ENCODE measurements around the gene MAGI1. TPM values are rescaled to one million over a fixed set of nuclear protein-coding genes. Genes with fewer than 3 reads are reported as not detected.

MAGI1 gene
- polyA plus RNA-seq, 1 of the 3 experiments (the other 2 are of a cell fraction): 10.3 TPM

GRCh38 chr3:65677486-65678010 is 361.2 kb downstream of the MAGI1 start (continued):
- TF ChIP-seq, protein P1, sequence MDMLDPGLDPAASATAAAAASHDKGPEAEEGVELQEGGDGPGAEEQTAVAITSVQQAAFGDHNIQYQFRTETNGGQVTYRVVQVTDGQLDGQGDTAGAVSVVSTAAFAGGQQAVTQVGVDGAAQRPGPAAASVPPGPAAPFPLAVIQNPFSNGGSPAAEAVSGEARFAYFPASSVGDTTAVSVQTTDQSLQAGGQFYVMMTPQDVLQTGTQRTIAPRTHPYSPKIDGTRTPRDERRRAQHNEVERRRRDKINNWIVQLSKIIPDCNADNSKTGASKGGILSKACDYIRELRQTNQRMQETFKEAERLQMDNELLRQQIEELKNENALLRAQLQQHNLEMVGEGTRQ (IDR thresholded peaks at IDR 0.05; ENCODE audit: borderline replicate concordance, low read depth, low read length): no peak
- TF ChIP-seq IRF3 (IDR thresholded peaks at IDR 0.05; ENCODE audit: low read depth, low read length) (no peak), MAX (IDR thresholded peaks at IDR 0.05; ENCODE audit: low read depth) (no peak), RCOR1 (IDR thresholded peaks at IDR 0.05; ENCODE audit: low read length) (no peak)

DNA sequence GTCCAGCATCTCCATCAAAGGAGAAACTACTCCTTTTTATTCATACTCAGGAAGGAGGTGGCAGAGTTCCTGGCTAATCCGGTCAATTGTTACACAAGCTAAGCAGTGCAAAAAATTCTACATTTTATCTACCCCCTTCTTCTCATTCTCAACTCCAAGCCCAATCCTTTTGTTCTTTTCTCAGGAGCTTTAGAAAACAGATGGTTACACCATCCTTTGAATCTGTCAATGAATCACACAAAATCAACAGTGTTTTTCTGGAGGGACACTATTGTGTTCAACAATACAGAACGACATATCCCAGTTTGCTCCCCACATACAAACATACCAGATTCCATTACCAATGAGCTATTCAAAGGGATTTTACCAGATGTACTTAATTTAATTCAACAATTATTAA is 362.1 kb downstream of the MAGI1 start:
- ChIA-PET CTCF (interaction anchor here (0.5 to 10.2 kb wide), 5 partner anchors 25 to 1149 kb away, joined by 3 to 139 read pairs (median 4); no protein-coding TSS in a partner anchor), POLR2A (no interaction called here)
- H2AFZ ChIP-seq (ENCODE audit: low read depth): no peak overlapping the region
- H3K4me1 ChIP-seq (ENCODE audit: control insufficient read depth in 1 of 2, insufficient read depth in 2 of 2, low read depth in 1 of 2, low read length in 1 of 2): peaks cover 0 to 5% of the 10 kb centered on the region in 2 experiments; a peak in 1 of 4 replicates
- no peak for DNase-seq
- H3K4me2 ChIP-seq: no peak overlapping the region
- WGBS (ENCODE audit: low lambda C conversion rate): 81% methylated on average over 2 of the region's 2 CpGs
- H3K36me3 ChIP-seq (replicated peaks in 1 of 2; ENCODE audit: control insufficient read depth in 1 of 2, insufficient read depth in 2 of 2, low read length in 1 of 2): no peaks in the 10 kb centered on the region
- TF ChIP-seq, protein P2, sequence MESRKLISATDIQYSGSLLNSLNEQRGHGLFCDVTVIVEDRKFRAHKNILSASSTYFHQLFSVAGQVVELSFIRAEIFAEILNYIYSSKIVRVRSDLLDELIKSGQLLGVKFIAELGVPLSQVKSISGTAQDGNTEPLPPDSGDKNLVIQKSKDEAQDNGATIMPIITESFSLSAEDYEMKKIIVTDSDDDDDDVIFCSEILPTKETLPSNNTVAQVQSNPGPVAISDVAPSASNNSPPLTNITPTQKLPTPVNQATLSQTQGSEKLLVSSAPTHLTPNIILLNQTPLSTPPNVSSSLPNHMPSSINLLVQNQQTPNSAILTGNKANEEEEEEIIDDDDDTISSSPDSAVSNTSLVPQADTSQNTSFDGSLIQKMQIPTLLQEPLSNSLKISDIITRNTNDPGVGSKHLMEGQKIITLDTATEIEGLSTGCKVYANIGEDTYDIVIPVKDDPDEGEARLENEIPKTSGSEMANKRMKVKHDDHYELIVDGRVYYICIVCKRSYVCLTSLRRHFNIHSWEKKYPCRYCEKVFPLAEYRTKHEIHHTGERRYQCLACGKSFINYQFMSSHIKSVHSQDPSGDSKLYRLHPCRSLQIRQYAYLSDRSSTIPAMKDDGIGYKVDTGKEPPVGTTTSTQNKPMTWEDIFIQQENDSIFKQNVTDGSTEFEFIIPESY (IDR thresholded peaks at IDR 0.05; ENCODE audit: borderline replicate concordance, low read depth): no peak
- no peak for TF ChIP-seq EZH2phosphoT487 (IDR thresholded peaks at IDR 0.05; ENCODE audit: borderline replicate concordance, low read depth)
- no peak for TF ChIP-seq TAF1 (IDR thresholded peaks at IDR 0.05; ENCODE audit: borderline replicate concordance, low read depth, low read length)
- TF ChIP-seq RXRA (IDR thresholded peaks at IDR 0.05; ENCODE audit: borderline replicate concordance, low read depth): no peak
- TF ChIP-seq TEAD4 (IDR thresholded peaks at IDR 0.05; ENCODE audit: borderline replicate concordance, insufficient read depth): no peak
- no peak for TF ChIP-seq EP300 (IDR thresholded peaks at IDR 0.05; ENCODE audit: borderline replicate concordance in 1 of 2, low read depth in 1 of 2, low read length in 1 of 2)
- TF ChIP-seq CHD2 (IDR thresholded peaks at IDR 0.05; ENCODE audit: low read length, partially characterized antibody): no peak
- no peak for TF ChIP-seq FOXJ3 (CRISPR knock-in tag; IDR thresholded peaks at IDR 0.05)
- no peaks in the 10 kb centered on the region for H3K27me3 ChIP-seq (ENCODE audit: insufficient read depth)
- peaks cover 5% of the 10 kb centered on the region; the same call in 1 of the 2 replicates for H4K20me1 ChIP-seq (ENCODE audit: insufficient read depth)
- H3K9me3 ChIP-seq: no peaks in the 10 kb centered on the region
- no peaks in the 10 kb centered on the region for H3K9me2 ChIP-seq
- no peak overlapping the region for H3K4me3 ChIP-seq (ENCODE audit: low read depth in 2 of 2, low read length in 1 of 2)
- H3K27ac ChIP-seq (ENCODE audit: low read depth in 2 of 2, low read length in 1 of 2): no peak overlapping the region
- peaks cover 13% of the 10 kb centered on the region; the same call in 1 of the 2 replicates for H3K79me2 ChIP-seq (ENCODE audit: insufficient read depth)
- no peaks in the 10 kb centered on the region for H3F3A ChIP-seq (replicated peaks; ENCODE audit: insufficient read depth)
- no peak overlapping the region for H3K9ac ChIP-seq

All from SK-N-SH (cell line).